ENCODE measurements around the gene PRPF8.

DNA sequence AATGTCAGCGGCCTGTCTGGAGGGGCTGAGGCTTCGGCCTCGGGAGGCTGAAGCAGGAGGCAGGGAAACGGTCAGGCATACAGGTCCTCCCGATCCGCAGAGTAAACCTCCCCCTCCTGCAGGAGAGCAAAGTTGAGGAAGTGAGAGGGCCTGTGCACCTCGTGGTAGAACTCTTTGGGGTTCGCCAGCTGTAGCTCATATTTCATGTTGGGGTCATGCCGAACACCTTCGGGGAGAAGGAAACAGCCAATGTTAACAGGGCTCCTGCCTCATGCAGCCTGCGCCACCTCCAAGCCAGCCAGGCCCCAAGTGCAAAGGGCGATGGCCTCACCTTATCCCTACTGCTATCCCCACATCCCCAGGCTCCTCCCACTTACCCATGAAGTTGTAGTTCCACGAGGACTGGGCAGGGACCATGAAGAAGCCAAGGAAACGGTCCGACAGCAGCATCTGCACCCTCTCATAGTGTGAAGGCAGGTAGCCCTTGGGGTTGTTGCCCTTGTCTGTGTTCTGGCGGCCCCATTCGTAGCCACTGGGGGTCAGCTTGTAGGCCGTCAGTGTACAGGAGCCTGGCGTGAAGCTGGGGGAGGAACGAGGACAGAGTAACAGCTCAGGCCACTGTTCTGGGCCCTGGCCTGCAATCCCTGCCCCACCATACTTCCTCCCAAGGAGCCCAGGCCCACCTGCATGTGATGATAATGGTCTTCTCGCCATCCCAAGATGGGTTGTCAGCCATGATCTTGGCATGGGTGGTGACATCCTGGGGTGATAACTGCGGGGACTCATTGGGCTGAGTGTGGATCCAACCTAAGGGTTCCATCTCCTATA, 33.7 kb downstream of the PRPF8 start:
- TF ChIP-seq, protein P1, sequence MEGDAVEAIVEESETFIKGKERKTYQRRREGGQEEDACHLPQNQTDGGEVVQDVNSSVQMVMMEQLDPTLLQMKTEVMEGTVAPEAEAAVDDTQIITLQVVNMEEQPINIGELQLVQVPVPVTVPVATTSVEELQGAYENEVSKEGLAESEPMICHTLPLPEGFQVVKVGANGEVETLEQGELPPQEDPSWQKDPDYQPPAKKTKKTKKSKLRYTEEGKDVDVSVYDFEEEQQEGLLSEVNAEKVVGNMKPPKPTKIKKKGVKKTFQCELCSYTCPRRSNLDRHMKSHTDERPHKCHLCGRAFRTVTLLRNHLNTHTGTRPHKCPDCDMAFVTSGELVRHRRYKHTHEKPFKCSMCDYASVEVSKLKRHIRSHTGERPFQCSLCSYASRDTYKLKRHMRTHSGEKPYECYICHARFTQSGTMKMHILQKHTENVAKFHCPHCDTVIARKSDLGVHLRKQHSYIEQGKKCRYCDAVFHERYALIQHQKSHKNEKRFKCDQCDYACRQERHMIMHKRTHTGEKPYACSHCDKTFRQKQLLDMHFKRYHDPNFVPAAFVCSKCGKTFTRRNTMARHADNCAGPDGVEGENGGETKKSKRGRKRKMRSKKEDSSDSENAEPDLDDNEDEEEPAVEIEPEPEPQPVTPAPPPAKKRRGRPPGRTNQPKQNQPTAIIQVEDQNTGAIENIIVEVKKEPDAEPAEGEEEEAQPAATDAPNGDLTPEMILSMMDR (IDR thresholded peaks at IDR 0.05; ENCODE audit: low read depth, low read length), result no peak
- TF ChIP-seq EZH2phosphoT487 (IDR thresholded peaks at IDR 0.05; ENCODE audit: low read depth), result no peak

All from OCI-LY3 (cell line).